Lung (tissue), 12 donors: ENCODE data around the gene SOX10. TPM values are rescaled to one million over a fixed set of nuclear protein-coding genes. Genes with fewer than 3 reads are reported as not detected.
"Not testable (repeated sequence)": the region's sequence is repeated elsewhere in the genome, so short reads cannot be mapped to it uniquely, and the experiment has no call there.

ENCODE experiments used
- ATAC-seq: fragments of 200-7000 bp; cut with Tn5 transposase; one replicate; pipeline ENCODE4 v1.9.1; 2020; ENCODE audit warnings: moderate number of reproducible peaks; ENCODE audit not compliant: insufficient read depth, low FRiP score
- DNase-seq, 3 donors: peaks; one replicate each; pipeline ENCODE4 v3.0.0-alpha.2; 2013 to 2017
- H3K27ac ChIP-seq, 2 donors: one replicate each; pipeline ENCODE4 v1.5.1; 2013; ENCODE audit warnings: mild to moderate bottlenecking in 2 of 2, moderate library complexity in 2 of 2, control low read depth in 1 of 2, inconsistent platforms in 1 of 2, low read depth in 1 of 2, low read length in 1 of 2
- H3K27me3 ChIP-seq, 3 donors: one replicate each; pipeline ENCODE4 v1.5.1; 2013; ENCODE audit warnings: low read length in 2 of 3; ENCODE audit not compliant: control insufficient read depth in 3 of 3, insufficient read depth in 3 of 3
- H3K36me3 ChIP-seq, 4 donors: one replicate each; pipeline ENCODE4 v1.5.1; 2013; ENCODE audit warnings: low read length in 4 of 4, mild to moderate bottlenecking in 1 of 4, moderate library complexity in 1 of 4; ENCODE audit not compliant: control insufficient read depth in 4 of 4, insufficient read depth in 4 of 4
- H3K4me1 ChIP-seq, 5 donors: one replicate each; pipeline ENCODE4 v1.5.1; 2013; ENCODE audit warnings: low read length in 5 of 5, mild to moderate bottlenecking in 2 of 5, moderate library complexity in 1 of 5; ENCODE audit not compliant: control insufficient read depth in 5 of 5, insufficient read depth in 5 of 5
- H3K4me3 ChIP-seq: one replicate; pipeline ENCODE4 v1.5.1; 2013; ENCODE audit warnings: mild to moderate bottlenecking, control low read depth, moderate library complexity
- H3K9ac ChIP-seq, 2 donors: one replicate each; pipeline ENCODE4 v1.5.1; 2013; ENCODE audit warnings: low read length in 2 of 2, control low read depth in 1 of 2; ENCODE audit not compliant: insufficient read depth in 1 of 2
- H3K9me3 ChIP-seq, 4 donors: one replicate each; pipeline ENCODE4 v1.5.1; 2013; ENCODE audit warnings: low read length in 3 of 4, mild to moderate bottlenecking in 1 of 4, moderate library complexity in 1 of 4; ENCODE audit not compliant: control insufficient read depth in 4 of 4, insufficient read depth in 3 of 4
- CTCF ChIP-seq: IDR thresholded peaks from 2 replicates; pipeline ENCODE4 v1.5.1; 2012; ENCODE audit warnings: mild to moderate bottlenecking; ENCODE audit errors: control extremely low read depth, extremely low read depth
- WGBS, 2 donors: extraction: QIAGEN DNeasy Blood & Tissue Kit; methylation state at CpG; one replicate each; pipeline ENCODE4 v1.1.7; 2013; 5-methylcytosine and 5-hydroxymethylcytosine counted together
- polyA plus RNA-seq, 2 donors: library from polyadenylated mRNA; stranded (reverse); fragments of 200-250 nt; gene quantifications; one replicate each; pipeline ENCODE4 v1.2.1, GENCODE V29; 2013
- total RNA-seq, 2 donors: library from RNA; depleted of rRNA in 1 of 2; stranded (reverse); fragments of >200 nt in 1 of 2; gene quantifications; one replicate each; pipeline ENCODE4 v1.2.1, GENCODE V29; 2014 to 2021
- donor health status: control.
- donor health status: control.
- donor health status: Bipolar disorder and iron deficiency.
- donor health status: healthy.
- donor health status: DM: yes; HTN: yes; CAD: no.

Gene SOX10
- total and polyA plus RNA-seq, 4 donors = 0.10 to 0.54 TPM; not detected in 2

- Histone ChIP-seq H3K27ac (peak within 1 kb of the TSS; percentile 67 to 80), H3K9ac (peak within 1 kb of the TSS; percentile 75 to 81), H3K36me3 (peaks cover 8 to 17% (median 17%) of the 10 kb centered on the region in 4 donors), H3K4me3 (peak within 1 kb of the TSS; percentile 76), H3K27me3 (peaks cover 0 to 2% (median 0%) of the 10 kb centered on the region in 3 donors), H3K4me1 (peaks cover 0 to 19% (median 4%) of the 10 kb centered on the region in 5 donors), H3K9me3 (no peaks in the 10 kb centered on the region)
- peak; percentile 96 to 98 (median 98) for DNase-seq
- no peak for TF ChIP-seq CTCF
- WGBS, 2 donors = 0% methylated on average over 52 of the region's 52 CpGs
- peak; percentile 93 for ATAC-seq
These were observed 30.7 kb downstream of the SOX10 start, which contains the start of the genes C22orf23 and POLR2F for GRCh38 chr22:37953437-37954179. Gene C22orf23, minus strand, starts transcription at chr22:37953601. Its CDS starts 452 bp downstream, at chr22:37953149. Gene POLR2F, plus strand, starts transcription at chr22:37953699. Its CDS starts 89 bp downstream, at chr22:37953788.

DNA sequence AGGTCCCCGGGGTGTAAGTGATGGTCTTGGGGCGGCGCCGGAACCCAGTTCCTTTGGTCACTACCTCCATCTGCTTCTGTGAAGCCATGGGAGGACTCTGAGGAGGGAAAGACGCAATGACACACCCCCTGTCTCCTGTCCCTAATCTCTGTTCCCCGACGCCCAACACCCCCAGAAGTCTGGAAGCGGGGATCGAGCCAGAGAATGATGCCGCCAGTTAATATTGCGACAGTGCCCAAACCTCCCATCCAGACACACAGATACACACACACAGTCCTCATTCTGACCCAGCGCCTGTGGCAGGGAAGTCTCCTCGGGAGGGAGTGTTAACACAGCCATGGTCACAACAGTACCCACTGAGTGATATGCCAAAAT, 31.3 kb downstream of the SOX10 start:
- peaks cover 0 to 19% (median 4%) of the 10 kb centered on the region in 5 donors for H3K4me1 ChIP-seq
- H3K27ac ChIP-seq = peak overlapping the region in 1 of 2 donors; percentile 80
- WGBS, 2 donors = 0 to 1% methylated on average over 13 of the region's 13 CpGs
- H3K9ac ChIP-seq = peak overlapping the region; percentile 56 to 75
- no peaks in the 10 kb centered on the region for H3K9me3 ChIP-seq
- ATAC-seq (peak; percentile 27), DNase-seq (no peak)
- peaks cover 0 to 2% (median 0%) of the 10 kb centered on the region in 3 donors for H3K27me3 ChIP-seq
- peak overlapping the region; percentile 76 for H3K4me3 ChIP-seq
- peaks cover 8 to 16% (median 14%) of the 10 kb centered on the region in 4 donors for H3K36me3 ChIP-seq
- no peak for TF ChIP-seq CTCF

- WGBS, 2 donors = 11 to 12% methylated on average over 20 of the region's 20 CpGs
- peaks cover 0 to 19% (median 4%) of the 10 kb centered on the region in 5 donors for H3K4me1 ChIP-seq
- H3K4me3 ChIP-seq = not testable (repeated sequence)
These were observed 31.7 kb downstream of the SOX10 start for GRCh38 chr22:37952629-37953028.

DNA sequence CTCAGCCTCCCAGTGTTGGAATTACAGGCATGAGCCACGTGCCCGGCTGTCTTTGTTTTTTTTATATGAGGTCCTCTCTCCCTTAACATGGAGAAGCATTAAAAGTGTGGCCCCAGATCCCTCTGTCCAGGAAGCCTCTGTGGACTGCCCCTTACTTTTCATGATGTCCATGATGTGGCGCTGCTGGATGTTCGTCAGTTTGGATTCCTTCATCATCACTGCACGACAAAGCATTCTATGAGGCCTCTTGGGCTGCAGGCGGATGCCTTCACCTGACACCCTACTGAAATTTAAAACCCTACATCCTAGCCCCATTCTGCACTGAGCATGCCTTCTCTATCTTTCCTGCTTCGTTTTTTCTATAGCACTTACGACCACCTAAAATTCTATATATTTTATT, 33.0 kb downstream of the SOX10 start:
- ATAC-seq (no peak), DNase-seq (peak in 2 of 3 donors; percentile 35 to 39)
- Histone ChIP-seq H3K36me3 (no peaks in the 10 kb centered on the region), H3K4me3 (no peak overlapping the region), H3K9ac (no peak overlapping the region), H3K9me3 (no peaks in the 10 kb centered on the region), H3K4me1 (peaks cover 0 to 19% (median 4%) of the 10 kb centered on the region in 5 donors), H3K27me3 (peaks cover 0 to 2% (median 0%) of the 10 kb centered on the region in 3 donors), H3K27ac (no peak overlapping the region)
- WGBS, 2 donors = 58 to 71% methylated on average over 8 of the region's 8 CpGs
- no peak for TF ChIP-seq CTCF

More at GRCh38 chr22:37952629-37953028, 31.7 kb downstream of the SOX10 start:
- H3K9ac ChIP-seq = peak overlapping the region; percentile 56 to 75
- not testable (repeated sequence) for H3K9me3 ChIP-seq, H3K27ac ChIP-seq, H3K27me3 ChIP-seq, DNase-seq, ATAC-seq
- peaks cover 4 to 12% (median 10%) of the 10 kb centered on the region in 4 donors for H3K36me3 ChIP-seq

DNA sequence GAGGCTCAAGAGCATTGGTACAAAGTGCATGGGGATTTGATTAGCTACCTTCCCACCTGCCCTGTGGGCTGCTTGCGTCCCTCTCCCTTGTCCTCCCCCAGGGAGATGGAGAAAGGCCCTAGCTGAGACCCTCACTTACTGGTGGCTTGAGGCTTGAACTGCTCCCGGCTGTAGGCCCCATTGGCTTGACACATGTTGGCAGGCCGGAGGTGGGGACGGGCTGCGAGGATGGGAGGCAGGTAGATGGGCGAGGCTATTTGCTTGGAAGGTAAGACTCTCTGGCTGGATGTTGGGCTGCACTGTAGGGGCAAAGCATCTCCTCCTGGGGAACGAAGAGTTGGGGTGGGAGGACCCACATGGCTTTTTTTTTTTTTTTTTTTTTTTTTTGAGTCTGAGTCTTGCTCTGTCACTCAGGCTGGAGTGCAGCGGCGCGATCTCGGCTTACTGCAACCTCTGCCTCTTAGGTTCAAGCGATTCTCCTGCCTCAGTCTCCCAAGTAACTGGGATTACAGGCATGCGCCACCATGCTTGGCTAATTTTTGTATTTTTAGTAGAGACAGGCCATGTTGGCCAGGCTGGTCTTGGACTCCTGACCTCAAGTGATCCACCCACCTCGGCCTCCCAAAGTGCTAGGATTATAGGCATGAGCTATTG, 37.1 kb downstream of the SOX10 start:
- ATAC-seq, H3K27me3 ChIP-seq, H3K4me3 ChIP-seq, DNase-seq, H3K27ac ChIP-seq, H3K36me3 ChIP-seq, H3K9ac ChIP-seq, H3K4me1 ChIP-seq, H3K9me3 ChIP-seq: not testable (repeated sequence)
- WGBS, 2 donors = 95% methylated on average over 14 of the region's 14 CpGs

DNA sequence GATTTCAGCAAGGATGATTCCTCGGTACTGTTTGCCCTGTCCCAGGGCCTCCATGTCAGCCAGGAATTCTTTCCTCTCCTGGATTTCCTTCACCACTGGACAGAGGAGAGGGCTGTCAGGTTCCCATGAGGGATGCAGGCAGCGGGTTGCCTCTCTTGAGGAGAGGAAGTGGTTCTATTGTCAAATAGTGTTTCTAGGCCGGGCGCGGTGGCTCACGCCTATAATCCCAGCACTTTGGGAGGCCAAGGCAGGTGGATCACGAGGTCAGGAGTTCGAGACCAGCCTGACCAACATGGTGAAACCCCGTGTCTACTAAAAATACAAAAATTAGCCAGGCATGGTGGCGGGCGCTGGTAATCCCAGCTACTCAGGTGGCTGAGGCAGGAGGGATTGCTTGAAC, 39.9 kb downstream of the SOX10 start:
- peaks cover 0 to 19% (median 8%) of the 10 kb centered on the region in 4 donors for H3K36me3 ChIP-seq
- H3K27me3 ChIP-seq, H3K4me1 ChIP-seq, H3K27ac ChIP-seq, H3K4me3 ChIP-seq, H3K9me3 ChIP-seq, DNase-seq, ATAC-seq, H3K9ac ChIP-seq: not testable (repeated sequence)
- 92 to 95% methylated on average over 11 of the region's 11 CpGs for WGBS, 2 donors
